Spleen (tissue), 7 donors: ENCODE data around the gene QPCTL.

Source experiments
- CTCF ChIP-seq, 11 experiments: fragments of 200-600 bp in 7 of 11; fragments of 450-650 bp in 4 of 11; sonication (generic) in 4 of 11; IDR thresholded peaks in 8 of 11; conservative IDR thresholded peaks in 3 of 11; 1 replicate in 7 of 11; 2 replicates in 4 of 11; pipeline versions ENCODE4 v1.4.0 to v1.8.0; 2016 to 2021; ENCODE audit warnings: antibody characterized with exemption in 11 of 11, inconsistent platforms in 4 of 11, mild to moderate bottlenecking in 1 of 11
- POLR2A ChIP-seq, 3 donors: fragments of 450-650 bp; IDR thresholded peaks; one replicate each; pipeline ENCODE4 v1.5.1; 2017; ENCODE audit warnings: antibody characterized with exemption in 3 of 3, mild to moderate bottlenecking in 1 of 3
- donor health status: DM: no; HTN: no; CAD: no; lungs with moderate emphysema.
- donor health status: DM: no; HTN: no; CAD: no.
- donor health status: DM: no; HTN: no; CAD: no.

GRCh38 chr19:45717131-45717982 is 24.9 kb downstream of the QPCTL start:
- TF ChIP-seq CTCF (IDR thresholded peaks at IDR 0.05 in 8 of 11, conservative IDR thresholded peaks at IDR 0.05 in 3 of 11) (peak in 7 of 11 experiments; percentile 24 to 67 (median 47)), POLR2A (IDR thresholded peaks at IDR 0.05) (no peak)
